Measurements from ENCODE around the gene GRK5.

The GRK5 gene

DNA sequence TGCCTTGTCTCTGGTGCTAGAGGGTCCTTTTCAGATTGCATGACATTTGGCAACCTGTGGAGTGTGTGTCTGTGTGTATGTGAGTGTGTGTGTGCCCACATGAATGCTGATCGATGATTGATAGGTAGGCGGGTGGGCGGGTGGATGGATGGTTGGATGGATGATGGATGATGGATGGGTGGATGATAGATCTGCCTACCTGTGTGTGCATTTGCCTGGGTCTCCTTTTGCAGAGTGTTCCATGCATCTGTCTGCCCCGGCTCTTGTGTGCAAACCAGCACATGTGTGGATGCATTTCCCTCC, 235.3 kb downstream of the GRK5 start:
- no peak overlapping the region for H3K9ac ChIP-seq (ENCODE audit: low read depth, low read length)

DNA sequence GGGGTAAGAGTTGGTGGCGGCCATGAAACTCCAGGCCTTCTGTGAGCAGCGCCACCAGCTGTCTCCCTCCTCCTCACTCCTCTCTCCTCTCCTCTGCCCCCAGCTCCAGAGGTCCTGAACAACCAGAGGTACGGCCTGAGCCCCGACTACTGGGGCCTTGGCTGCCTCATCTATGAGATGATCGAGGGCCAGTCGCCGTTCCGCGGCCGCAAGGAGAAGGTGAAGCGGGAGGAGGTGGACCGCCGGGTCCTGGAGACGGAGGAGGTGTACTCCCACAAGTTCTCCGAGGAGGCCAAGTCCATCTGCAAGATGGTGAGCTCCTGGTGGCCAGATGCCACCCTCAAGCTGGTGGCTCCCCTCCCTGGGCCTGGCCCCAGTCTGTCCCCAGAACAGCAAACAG, 236.1 kb downstream of the GRK5 start:
- Histone ChIP-seq H2AFZ (ENCODE audit: low read depth, low read length) (no peak overlapping the region), H3K4me3 (ENCODE audit: low read depth in 1 of 2, low read length in 2 of 2) (no peak overlapping the region), H3K27me3 (ENCODE audit: insufficient read depth, low read length, poor library complexity) (no peaks in the 10 kb centered on the region), H3K79me2 (ENCODE audit: insufficient read depth, low read length) (no peaks in the 10 kb centered on the region), H3K4me1 (ENCODE audit: insufficient read depth, low read length) (peaks cover 13% of the 10 kb centered on the region), H3K27ac (ENCODE audit: low read length) (no peak overlapping the region), H3K4me2 (ENCODE audit: insufficient read depth, low read length) (no peak overlapping the region), H3K36me3 (ENCODE audit: insufficient read depth, low read length) (peaks cover 12% of the 10 kb centered on the region), H3K9ac (ENCODE audit: low read depth, low read length) (no peak overlapping the region), H3K9me3 (ENCODE audit: insufficient read depth, low read length, severe bottlenecking) (no peaks in the 10 kb centered on the region), H4K20me1 (ENCODE audit: insufficient read depth, low read length) (peaks cover 3% of the 10 kb centered on the region; the same call in 1 of the 2 replicates)
- ATAC-seq (ENCODE audit: insufficient read depth, low read depth) (no peak), DNase-seq (no peak)
- TF ChIP-seq, protein P1, sequence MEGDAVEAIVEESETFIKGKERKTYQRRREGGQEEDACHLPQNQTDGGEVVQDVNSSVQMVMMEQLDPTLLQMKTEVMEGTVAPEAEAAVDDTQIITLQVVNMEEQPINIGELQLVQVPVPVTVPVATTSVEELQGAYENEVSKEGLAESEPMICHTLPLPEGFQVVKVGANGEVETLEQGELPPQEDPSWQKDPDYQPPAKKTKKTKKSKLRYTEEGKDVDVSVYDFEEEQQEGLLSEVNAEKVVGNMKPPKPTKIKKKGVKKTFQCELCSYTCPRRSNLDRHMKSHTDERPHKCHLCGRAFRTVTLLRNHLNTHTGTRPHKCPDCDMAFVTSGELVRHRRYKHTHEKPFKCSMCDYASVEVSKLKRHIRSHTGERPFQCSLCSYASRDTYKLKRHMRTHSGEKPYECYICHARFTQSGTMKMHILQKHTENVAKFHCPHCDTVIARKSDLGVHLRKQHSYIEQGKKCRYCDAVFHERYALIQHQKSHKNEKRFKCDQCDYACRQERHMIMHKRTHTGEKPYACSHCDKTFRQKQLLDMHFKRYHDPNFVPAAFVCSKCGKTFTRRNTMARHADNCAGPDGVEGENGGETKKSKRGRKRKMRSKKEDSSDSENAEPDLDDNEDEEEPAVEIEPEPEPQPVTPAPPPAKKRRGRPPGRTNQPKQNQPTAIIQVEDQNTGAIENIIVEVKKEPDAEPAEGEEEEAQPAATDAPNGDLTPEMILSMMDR (IDR thresholded peaks at IDR 0.05; ENCODE audit: borderline replicate concordance, extremely low read depth, low read length, poor library complexity, severe bottlenecking) = no peak
- no peak for TF ChIP-seq EZH2 (IDR thresholded peaks at IDR 0.05; ENCODE audit: borderline replicate concordance, low read depth, low read length, severe bottlenecking)

More for the DNA sequence above, 235.3 kb downstream of the GRK5 start:
- ATAC-seq (ENCODE audit: insufficient read depth, low read depth) (no peak), DNase-seq (no peak)
- no peaks in the 10 kb centered on the region for H3K27me3 ChIP-seq (ENCODE audit: insufficient read depth, low read length, poor library complexity)
- peaks cover 3% of the 10 kb centered on the region; the same call in 1 of the 2 replicates for H4K20me1 ChIP-seq (ENCODE audit: insufficient read depth, low read length)
- H3K4me2 ChIP-seq (ENCODE audit: insufficient read depth, low read length) = no peak overlapping the region
- TF ChIP-seq, protein P1 (IDR thresholded peaks at IDR 0.05; ENCODE audit: borderline replicate concordance, extremely low read depth, low read length, poor library complexity, severe bottlenecking) = no peak
- TF ChIP-seq EZH2 (IDR thresholded peaks at IDR 0.05; ENCODE audit: borderline replicate concordance, low read depth, low read length, severe bottlenecking) = no peak
- H2AFZ ChIP-seq (ENCODE audit: low read depth, low read length) = no peak overlapping the region
- peaks cover 13% of the 10 kb centered on the region for H3K4me1 ChIP-seq (ENCODE audit: insufficient read depth, low read length)
- no peak overlapping the region for H3K27ac ChIP-seq (ENCODE audit: low read length)
- H3K79me2 ChIP-seq (ENCODE audit: insufficient read depth, low read length) = no peaks in the 10 kb centered on the region
- H3K4me3 ChIP-seq (ENCODE audit: low read depth in 1 of 2, low read length in 2 of 2) = no peak overlapping the region
- no peaks in the 10 kb centered on the region for H3K9me3 ChIP-seq (ENCODE audit: insufficient read depth, low read length, severe bottlenecking)
- H3K36me3 ChIP-seq (ENCODE audit: insufficient read depth, low read length) = peaks cover 6% of the 10 kb centered on the region

DNA sequence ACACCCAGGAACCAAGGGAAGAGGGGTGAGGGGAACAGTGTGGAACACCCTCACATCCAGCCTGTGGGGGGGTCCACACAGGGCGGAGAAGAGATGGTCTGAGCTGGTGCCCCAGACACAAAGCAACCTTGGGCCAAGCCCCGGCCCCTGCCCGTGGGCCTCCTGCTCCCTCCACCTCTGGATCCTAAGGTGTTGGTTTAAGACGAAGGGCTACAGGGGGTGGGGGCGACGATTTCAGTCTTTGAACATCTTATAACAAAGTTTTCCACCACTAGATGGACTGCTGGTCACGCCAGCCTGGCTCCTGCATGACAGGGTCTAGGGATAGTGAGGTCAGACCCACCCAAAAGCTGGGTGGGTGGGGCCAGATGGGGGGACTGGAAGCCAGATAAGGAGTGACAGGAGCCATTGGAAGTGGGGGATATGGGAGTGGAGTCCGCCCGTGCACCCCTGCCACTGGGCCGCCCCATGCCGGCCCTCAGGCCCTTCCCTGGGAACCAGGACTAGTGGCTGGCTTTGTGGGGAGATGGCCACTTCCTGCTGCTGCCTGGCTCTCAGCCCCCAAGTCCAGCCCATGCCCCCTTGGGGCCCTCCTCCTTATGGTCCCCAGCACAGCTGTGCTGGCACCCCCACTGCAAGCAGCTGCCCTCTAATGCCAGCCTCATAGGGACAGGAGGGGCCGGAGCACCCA, 236.7 kb downstream of the GRK5 start:
- TF ChIP-seq EZH2 (IDR thresholded peaks at IDR 0.05; ENCODE audit: borderline replicate concordance, low read depth, low read length, severe bottlenecking) = no peak
- TF ChIP-seq, protein P1 (IDR thresholded peaks at IDR 0.05; ENCODE audit: borderline replicate concordance, extremely low read depth, low read length, poor library complexity, severe bottlenecking) = no peak
- H4K20me1 ChIP-seq (ENCODE audit: insufficient read depth, low read length) = peaks cover 3% of the 10 kb centered on the region; the same call in 1 of the 2 replicates
- no peaks in the 10 kb centered on the region for H3K27me3 ChIP-seq (ENCODE audit: insufficient read depth, low read length, poor library complexity)
- DNase-seq (no peak), ATAC-seq (ENCODE audit: insufficient read depth, low read depth) (no peak; the same call in 2 of the 3 replicates)
- H3K36me3 ChIP-seq (ENCODE audit: insufficient read depth, low read length) = peaks cover 19% of the 10 kb centered on the region
- no peak overlapping the region for H3K4me2 ChIP-seq (ENCODE audit: insufficient read depth, low read length)
- peak overlapping the region; percentile 61 for H3K27ac ChIP-seq (ENCODE audit: low read length)
- H3K9me3 ChIP-seq (ENCODE audit: insufficient read depth, low read length, severe bottlenecking) = no peaks in the 10 kb centered on the region
- H2AFZ ChIP-seq (ENCODE audit: low read depth, low read length) = no peak overlapping the region
- peaks cover 13% of the 10 kb centered on the region for H3K4me1 ChIP-seq (ENCODE audit: insufficient read depth, low read length)
- no peak overlapping the region for H3K9ac ChIP-seq (ENCODE audit: low read depth, low read length)
- no peak overlapping the region for H3K4me3 ChIP-seq (ENCODE audit: low read depth in 1 of 2, low read length in 2 of 2)
- H3K79me2 ChIP-seq (ENCODE audit: insufficient read depth, low read length) = no peaks in the 10 kb centered on the region
